Cerebellar nuclear complex (tissue), 1 donor: ENCODE results near the gene DLG5.

Experiments
- DNase-seq, 2 experiments: peaks; one replicate each; lab custom pipeline; 2025; lab: John Stamatoyannopoulos, UW

The DLG5 gene, protein sequence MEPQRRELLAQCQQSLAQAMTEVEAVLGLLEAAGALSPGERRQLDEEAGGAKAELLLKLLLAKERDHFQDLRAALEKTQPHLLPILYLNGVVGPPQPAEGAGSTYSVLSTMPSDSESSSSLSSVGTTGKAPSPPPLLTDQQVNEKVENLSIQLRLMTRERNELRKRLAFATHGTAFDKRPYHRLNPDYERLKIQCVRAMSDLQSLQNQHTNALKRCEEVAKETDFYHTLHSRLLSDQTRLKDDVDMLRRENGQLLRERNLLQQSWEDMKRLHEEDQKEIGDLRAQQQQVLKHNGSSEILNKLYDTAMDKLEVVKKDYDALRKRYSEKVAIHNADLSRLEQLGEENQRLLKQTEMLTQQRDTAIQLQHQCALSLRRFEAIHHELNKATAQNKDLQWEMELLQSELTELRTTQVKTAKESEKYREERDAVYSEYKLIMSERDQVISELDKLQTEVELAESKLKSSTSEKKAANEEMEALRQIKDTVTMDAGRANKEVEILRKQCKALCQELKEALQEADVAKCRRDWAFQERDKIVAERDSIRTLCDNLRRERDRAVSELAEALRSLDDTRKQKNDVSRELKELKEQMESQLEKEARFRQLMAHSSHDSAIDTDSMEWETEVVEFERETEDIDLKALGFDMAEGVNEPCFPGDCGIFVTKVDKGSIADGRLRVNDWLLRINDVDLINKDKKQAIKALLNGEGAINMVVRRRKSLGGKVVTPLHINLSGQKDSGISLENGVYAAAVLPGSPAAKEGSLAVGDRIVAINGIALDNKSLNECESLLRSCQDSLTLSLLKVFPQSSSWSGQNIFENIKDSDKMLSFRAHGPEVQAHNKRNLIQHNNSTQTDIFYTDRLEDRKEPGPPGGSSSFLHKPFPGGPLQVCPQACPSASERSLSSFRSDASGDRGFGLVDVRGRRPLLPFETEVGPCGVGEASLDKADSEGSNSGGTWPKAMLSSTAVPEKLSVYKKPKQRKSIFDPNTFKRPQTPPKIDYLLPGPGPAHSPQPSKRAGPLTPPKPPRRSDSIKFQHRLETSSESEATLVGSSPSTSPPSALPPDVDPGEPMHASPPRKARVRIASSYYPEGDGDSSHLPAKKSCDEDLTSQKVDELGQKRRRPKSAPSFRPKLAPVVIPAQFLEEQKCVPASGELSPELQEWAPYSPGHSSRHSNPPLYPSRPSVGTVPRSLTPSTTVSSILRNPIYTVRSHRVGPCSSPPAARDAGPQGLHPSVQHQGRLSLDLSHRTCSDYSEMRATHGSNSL (N-terminal part only)

DNA sequence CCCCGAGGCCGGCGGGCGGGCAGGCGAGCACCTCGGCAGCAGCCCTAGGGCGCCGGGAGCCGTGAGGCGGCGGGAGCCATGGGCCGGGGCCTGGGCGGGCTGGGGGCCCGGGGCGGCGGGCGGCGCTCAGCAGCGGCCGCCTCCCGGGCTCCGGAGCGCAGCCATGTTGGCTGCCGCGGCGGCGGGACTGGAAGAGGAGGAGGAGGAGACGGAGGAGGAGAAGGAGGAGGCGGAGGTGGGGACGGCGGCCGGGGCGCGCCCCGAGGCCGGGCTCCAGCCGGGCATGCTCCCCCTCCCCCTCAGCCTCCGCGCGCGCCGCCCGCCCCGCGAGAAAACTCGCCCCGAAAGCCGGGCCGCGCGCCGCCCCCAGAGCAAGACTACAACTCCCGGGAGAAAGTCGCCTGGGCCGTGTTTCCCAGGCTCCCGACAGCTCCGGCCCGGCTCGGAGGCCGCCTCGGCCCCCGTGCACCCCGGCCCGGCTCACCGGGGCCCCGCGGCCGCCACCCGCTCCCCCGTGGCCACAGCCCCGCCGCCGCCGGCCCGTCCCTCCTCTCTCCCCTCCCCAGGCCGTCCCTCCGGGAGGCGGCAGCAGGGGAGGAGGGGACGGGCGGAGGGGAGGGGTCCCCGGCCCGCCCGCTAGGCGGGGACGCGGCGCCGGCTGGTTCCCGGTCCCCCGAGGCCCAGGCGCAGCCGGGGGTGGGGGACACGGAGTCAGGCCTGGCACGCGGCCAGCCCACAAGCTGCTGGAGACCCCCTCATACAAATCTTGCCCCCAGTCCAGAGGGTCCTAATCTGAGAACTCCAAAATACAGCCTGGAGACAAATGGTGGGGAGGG, at the start of gene DLG5:
Gene DLG5 (minus strand): TSS at position 190 of the 836 bp plus-strand sequence. CDS start 235 bp downstream, outside the sequence.
- no peak for DNase-seq

DNA sequence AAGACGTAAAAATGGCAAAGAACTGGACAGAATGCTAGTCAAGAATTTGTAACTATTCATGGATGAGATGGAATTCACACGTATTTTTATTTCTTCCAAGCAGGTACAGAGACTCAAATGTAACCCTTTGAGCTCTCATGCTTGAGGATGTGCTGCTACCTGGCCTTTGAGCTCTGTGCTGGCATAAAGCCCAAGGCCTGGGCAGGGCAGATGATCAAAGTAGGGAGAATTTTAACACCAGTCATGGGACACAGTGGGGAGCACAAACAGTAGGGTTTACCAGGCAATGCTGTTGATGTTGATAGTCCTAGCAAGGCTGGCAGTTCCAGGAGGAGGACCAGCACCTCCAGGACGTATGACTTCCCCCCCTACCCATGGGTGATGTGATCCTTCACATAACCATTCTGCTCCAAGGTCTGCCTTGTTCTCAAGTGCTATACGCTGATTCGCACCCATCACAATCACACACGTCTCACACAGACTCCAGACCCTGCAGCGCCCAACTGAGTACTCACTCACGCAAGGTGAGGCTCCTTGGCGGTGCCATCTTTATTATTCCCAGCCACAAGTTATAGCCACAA, 48.6 kb upstream of the DLG5 start:
- no peak for DNase-seq

DNA sequence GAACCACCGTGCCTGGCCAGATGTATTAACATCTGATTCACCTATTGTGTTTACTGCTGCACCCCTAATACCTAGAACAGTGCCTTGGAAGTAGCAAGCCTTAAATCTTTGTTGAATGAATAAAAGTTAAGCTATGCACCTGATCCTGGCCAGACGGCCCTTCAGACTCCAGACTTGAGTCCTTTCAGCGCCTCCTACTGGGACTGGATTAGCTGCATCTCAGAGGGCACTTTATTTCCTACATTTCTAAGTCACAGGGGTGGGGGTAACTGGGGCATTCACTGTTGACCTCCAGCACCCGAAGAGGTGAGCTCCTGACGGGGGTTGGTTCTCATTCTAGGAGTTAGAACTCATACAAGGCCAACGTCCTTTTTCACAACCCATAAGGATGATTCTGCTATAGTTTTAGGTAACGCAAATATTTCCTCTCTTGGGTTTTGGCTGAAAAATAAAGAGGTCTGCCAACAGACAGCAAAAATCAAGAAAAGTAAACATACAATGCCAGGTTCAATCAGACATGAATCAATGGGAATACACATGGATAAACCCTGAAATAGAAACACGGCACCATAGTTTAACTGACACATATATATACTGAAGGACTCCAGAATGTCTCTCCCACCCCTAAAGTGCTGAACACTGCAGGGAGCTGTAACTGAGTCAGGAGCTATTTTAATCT, 48.0 kb upstream of the DLG5 start:
- DNase-seq = no peak

DNA sequence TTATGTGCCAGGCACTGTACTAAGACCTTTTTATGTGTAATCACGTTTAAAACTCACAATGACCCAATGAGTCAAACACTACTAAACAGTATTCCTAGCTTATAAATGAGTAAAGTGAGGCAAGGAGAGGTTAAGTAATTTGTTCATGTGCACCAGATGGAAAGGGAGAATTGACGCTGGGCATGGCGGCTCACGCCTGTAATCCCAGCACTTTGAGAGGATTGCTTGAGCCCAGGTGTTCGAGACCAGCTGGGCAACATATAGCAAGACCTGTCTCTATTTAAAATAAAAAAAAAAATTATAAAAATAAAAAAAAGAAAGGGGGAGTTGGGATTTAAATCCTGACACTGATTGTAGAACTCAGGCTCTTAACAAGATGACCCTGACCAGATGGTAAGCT, 46.7 kb upstream of the DLG5 start:
- DNase-seq = no peak

DNA sequence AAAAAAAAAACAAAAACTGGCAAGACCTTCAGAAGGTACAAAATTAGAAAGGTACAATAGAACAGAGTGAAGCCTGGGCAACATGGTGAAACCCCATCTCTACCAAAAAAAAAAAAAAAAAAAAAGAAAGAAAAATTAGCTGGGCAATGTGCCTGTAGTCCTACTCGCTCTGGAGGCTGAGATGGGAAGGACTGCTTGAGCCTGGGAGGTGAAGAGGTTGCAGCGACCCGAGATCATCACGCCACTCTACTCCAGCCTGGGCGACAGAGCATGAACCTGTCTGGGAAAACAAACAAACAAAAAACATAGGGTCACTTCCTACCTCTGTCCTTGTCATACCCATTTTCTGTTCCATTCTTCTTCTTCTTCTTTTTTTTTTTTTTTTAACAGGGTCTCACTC, 45.6 kb upstream of the DLG5 start:
- DNase-seq = no peak

DNA sequence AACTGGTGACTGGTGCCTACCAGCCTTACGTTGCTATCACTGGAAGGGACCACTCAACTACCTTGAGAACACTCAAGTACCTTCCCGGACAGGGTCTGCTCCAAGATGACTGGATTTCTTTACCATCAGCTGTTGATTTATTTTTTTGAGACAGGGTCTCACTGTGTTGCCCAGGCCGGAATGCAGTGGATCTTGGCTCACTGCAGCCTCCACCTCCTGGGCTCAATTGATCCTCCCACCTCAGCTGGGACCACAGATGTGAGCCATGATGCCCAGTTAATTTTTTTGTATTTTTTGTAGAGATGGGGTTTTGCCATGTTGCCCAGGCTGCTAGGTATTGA, 45.2 kb upstream of the DLG5 start:
- DNase-seq = no peak

DNA sequence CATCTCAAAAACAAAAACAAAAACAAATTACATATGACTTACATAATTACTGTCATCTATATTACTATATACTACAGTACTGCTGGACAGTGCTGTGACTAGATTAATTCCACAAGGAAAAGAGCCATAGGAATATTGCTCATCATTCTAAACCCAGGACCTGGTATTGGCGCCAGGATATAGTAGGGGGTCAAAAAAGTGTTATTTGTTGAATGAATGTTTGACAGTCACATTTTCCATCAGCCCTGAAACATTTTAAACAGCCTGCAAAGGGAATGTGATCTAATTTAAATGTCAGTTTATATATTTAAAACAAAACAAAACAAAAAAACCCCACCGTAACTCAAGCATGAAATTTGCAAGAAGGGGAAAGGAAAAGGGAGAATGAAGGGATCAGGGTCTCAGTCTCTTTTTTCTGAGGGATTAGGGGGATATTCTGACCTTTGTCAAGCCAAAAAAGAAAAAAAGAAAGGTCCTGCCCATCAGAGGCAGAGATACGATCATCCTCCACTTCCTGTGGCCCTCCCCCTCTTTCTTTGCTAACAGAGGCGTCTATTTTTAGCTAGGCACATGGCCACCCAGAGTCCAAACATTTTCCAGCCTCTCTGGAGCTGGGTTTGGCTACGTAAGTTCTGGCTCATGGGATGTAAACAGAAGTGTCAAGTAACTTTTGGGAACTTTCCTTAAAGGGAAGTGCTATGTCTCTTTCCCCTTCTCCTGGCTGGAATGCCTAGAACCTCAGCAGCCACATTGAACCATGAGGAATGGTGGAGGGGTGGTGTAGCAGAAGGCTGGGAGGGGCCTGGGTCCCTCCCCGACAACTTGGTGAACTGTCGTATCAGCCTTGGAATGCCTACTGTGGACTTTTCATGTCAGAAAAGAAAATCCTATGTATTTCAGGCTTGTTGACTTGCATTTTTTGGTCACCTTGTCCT, 44.6 kb upstream of the DLG5 start:
- DNase-seq = no peak

DNA sequence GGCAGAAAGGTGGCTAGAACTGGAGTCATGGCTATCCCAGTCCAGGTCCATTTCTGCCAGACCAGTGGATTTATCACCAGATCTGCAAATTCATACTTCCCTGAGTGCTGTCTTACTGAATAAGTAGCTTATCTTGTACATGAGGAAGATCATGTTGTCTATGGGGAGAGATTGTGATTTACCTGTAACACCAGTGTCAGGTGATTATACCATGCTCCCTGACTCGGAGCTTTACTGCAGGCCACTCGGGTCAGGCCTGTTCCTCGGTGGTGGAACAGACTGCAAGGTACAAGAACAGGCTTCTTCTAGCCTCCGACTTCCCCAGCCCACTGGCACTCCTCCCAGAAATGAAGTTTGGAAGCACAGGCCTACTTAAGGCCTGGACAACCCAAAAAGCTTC, 42.6 kb upstream of the DLG5 start:
- DNase-seq = no peak

DNA sequence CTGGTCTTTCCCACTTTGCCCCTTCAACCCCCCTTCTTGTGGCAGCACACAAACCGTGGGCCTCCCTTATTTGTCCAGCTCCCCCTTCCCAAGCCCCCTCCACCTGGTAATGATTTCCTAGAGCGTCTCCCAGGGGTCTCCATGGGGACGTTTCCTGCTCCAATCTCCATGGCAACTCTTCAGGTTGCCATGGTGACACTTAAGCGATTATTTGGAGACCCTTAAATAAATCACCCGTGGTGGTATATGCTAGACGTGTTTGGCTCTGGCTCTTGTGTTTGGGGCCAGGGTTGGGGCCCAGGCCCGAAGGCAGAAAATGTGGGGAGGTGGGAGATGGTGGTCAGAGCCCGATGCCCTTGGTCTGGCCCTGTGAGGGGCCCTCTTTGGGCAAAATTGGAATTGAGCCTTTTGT, 41.1 kb upstream of the DLG5 start:
- DNase-seq = no peak

DNA sequence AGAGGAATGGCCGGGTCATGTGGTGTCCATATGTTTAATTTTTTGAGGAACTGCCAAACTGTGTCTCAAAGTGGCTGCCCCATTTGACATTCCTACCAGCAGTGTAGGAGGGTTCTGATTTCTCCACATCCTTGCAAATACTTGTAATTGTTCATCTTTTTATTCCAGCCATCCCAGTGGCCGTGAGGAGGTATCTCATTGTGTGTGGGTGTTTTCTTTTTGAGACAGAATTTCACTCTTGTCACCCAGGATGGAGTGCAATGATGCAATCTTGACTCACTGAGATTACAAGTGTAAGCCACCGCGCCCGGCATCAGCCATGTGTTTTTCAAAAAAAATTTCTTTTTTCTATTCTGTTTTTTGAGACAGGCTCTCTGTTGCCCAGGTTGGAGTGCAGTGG, 38.7 kb upstream of the DLG5 start:
- DNase-seq = no peak

DNA sequence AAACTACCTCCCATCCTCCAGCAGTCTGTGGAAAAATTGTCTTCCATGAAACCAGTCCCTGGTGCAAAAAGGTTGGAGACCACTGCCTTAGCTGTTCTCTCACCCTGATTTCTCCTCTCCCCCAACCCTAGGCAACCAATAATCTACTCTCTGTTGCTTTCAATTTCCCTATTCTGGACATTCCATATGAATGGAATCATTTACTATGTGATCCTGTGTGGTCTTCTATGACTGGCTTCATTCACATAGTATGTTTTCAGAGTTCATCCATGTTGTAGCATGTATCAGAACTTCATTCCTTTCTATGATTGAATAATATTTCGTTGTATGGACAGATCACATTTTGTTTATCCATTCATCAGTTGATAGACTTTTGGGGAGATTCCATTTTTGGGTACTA, 38.3 kb upstream of the DLG5 start:
- no peak for DNase-seq

DNA sequence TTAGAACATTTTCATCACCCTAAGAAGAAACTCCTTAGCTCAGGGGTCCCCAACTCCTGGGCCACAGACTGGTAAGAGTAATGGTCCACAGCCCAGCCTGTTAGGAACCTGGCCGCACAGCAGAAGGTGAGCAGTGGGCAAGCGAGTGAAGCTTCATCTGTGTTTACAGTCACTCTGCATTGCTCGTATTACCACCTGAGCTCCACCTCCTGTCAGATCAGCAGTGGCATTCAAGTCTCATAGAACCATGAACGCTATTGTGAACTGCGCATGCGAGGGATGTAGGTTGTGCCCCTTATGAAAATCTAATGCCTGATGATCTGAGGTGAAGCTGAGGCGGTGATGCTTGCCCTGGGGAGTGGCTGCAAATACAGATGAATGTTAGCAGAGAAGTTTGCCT, 37.3 kb upstream of the DLG5 start:
- no peak for DNase-seq

DNA sequence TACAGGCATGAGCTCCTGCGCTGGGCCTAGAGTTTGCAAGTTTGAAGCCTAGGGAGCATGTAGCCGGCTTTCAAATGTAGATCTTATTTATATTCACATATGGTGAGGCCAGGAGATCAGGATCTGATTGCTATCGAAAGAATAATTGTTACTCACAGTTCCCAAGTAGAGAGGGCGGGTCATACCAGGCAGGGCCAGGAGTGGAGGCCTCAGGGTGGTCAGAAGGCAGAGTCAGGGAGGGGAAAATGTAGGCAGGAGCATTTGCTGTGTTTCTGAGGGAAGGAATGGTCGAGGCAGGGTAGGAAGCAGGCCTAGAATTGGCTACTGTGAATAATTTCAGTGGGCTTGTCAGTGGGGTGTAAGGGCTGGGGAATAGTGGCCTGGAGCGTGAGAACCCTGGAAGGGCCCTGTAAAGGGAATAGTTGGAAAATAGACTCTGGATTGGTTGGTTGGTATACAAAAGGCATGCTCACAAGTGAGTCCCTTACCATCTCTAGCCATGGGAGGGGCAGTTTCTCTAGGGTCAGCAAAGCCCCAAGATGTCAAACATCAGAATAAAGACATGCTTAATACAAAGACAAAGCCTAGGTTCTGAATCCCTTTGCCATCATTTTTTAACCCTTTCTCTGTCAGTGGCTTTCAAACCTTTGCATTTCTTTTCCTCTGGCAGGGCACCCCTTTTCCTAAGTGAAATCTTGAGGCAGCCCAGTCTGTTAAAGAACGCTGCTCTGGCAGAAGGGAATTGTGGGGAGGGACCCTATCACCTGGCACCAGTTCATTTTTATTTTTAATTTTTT, 36.0 kb upstream of the DLG5 start:
- no peak for DNase-seq

DNA sequence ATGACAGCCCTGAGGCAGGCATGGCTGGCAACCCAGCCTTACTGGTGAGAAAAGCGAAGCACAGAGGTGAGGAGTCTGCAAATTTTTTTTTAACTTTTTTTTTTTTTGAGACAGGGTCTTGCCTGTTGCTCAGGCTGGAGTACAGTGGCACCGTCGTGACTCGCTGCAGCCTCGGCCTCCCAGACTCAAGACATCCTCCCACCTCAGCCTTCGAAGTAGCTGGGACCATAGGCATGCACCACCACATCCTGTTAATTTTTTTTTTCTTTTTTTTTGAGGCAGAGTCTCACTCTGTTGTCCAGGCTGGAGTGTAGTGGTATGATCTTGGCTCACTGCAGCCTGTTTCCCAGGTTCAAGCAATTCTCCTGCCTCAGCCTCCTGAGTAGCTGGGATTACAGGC, 35.1 kb upstream of the DLG5 start:
- DNase-seq = no peak

DNA sequence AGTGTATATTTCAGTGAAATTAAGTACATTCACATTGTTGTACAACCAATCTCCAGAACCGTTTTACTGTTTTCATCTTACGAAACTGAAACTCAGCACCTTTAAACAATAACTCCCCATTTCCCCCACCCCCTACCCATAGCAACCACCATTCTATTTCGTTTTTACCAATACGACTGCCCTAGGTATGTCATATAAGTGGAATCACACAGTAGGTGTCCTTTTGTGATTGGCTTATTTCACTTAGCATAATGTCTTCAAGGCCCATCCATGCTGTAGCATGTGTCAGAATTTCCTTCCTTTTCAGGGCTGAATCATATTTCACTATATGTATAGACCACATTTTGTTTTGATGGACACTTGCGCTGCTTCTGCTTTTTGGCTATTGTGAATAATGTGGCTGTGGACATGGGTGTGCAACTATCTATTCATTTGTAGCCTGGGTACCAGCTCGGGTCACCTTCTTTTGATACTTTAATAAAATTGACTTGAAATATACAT, 34.3 kb upstream of the DLG5 start:
- DNase-seq = no peak

DNA sequence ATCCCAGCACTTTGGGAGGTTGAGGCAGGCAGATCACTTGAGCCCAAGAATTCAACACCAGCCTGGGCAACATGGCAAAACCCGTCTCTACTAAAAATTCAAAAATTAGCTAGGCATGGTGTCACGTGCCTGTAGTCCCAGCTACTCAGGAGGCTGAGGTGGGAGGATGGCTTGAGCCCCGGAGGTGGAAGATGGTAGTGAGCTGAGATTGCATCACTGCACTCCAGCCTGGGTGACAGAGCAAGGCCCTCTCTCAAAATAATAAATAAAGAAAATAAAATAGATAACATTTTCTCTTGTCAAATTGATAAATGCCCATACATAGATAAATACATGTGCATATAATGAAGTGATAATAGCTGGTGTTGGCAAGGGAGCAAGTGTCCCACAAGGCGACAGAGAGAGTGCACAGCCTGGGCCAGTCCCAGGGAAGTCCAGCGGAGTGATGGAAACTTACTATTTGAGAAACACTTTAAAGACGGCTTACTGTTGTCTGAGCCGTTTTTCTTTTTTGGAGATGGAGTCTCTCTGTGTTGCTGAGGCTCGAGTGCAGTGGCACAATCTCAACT, 33.4 kb upstream of the DLG5 start:
- DNase-seq = no peak

DNA sequence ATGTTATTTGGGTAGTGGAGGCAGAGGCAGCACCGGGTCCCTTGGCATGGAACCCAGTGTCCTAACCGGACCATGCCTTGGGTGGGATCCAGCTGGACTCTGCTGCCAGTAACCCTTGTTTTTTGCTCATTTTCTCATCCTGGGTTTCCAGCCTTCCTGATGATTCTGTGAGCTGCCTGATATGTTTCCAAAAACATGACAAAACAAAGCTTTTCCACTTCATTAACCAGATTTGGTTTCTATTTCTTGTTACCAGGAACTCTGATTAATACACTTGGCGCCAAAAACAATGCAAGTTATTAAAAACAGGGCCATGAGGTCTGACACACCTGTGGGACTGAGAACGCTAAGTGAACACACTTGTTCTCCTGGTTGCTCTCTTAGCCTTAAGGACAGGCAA, 32.8 kb upstream of the DLG5 start:
- DNase-seq = no peak

DNA sequence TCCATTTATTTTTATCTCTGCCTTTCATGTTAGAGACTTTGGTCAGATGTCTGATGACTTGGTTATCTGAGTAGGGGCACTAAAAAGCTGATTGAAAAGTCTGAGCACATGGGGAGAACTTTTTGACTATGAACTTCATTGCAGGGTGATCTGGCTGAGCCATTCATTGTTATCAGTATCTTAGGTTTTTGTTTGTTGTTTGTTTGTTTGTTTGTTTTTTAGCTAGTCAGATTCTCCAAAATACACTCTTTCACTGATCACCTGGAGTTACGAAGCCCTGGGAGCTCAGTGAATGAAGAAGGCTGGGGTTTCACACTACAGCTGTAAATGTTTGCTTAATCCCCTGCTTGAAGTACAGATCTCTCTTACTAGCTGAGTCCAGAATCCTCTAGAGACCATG, 28.6 kb upstream of the DLG5 start:
- DNase-seq = no peak
